K562 treated with DMSO at 1 percent for 24 hours (cell line): ENCODE data around the gene MBP. TPM values are rescaled to one million over a fixed set of nuclear protein-coding genes. Genes with fewer than 3 reads are reported as not detected.

Experiments
- total RNA-seq: library from RNA; unstranded; fragments of 300-600 nt; gene quantifications from 2 replicates; pipeline ENCODE4 v1.2.3, GENCODE V29; 2022; ENCODE audit warnings: low read depth; ENCODE audit not compliant: insufficient read depth

MBP gene
- not detected in 2 replicates for total RNA-seq

GRCh38 chr18:77132369-77133050 lies at the start of gene MBP:
Gene MBP, minus strand, starts transcription at chr18:77132783. Its CDS starts 27,522 bp downstream, at chr18:77105261.

Other genes starting within 250 kb of the MBP start
- gene GALR1, start 117.1 kb upstream of the MBP start, total RNA-seq = not detected in 2 replicates